GM23338 (cell line): Measurements from ENCODE around the gene ADAMTS14. TPM values are rescaled to one million over a fixed set of nuclear protein-coding genes. Genes with fewer than 3 reads are reported as not detected.

Source experiments
- ATAC-seq: fragments of 200-7000 bp; cut with Tn5 transposase; 3 replicates; pipeline ENCODE4 v1.9.1; 2020
- DNase-seq: peaks from one replicate; pipeline ENCODE4 v3.0.0-alpha.2; 2015; ENCODE audit warnings: low spot score
- H2AFZ ChIP-seq: fragments of 200-600 bp; sonication (generic); 2 replicates; pipeline ENCODE4 v1.8.0; 2016; ENCODE audit warnings: antibody characterized with exemption, mild to moderate bottlenecking, moderate library complexity
- H3F3A ChIP-seq: fragments of 200-600 bp; sonication (generic); replicated peaks from 2 replicates; pipeline ENCODE4 v1.8.0; 2017; ENCODE audit warnings: antibody characterized with exemption, mixed run types, low read depth
- H3K27ac ChIP-seq: fragments of 200-600 bp; sonication (generic); 2 replicates; pipeline ENCODE4 v1.6.1; 2016; ENCODE audit warnings: low read depth
- H3K27me3 ChIP-seq: fragments of 200-600 bp; sonication (generic); 2 replicates; pipeline ENCODE4 v1.8.0; 2016; ENCODE audit warnings: mild to moderate bottlenecking, mixed run types, moderate library complexity; ENCODE audit not compliant: insufficient read depth
- H3K36me3 ChIP-seq: fragments of 200-600 bp; sonication (generic); 2 replicates; pipeline ENCODE4 v1.8.0; 2016; ENCODE audit warnings: mild to moderate bottlenecking; ENCODE audit not compliant: insufficient read depth
- H3K4me1 ChIP-seq: fragments of 200-600 bp; sonication (generic); 2 replicates; pipeline ENCODE4 v1.8.0; 2016; ENCODE audit warnings: mild to moderate bottlenecking, moderate library complexity; ENCODE audit not compliant: insufficient read depth
- H3K4me2 ChIP-seq: fragments of 200-600 bp; sonication (generic); 2 replicates; pipeline ENCODE4 v1.7.1; 2017; ENCODE audit warnings: mixed run types
- H3K4me3 ChIP-seq: fragments of 200-600 bp; sonication (generic); 2 replicates; pipeline ENCODE4 v1.6.1; 2016; ENCODE audit warnings: mixed run types
- H3K79me2 ChIP-seq: fragments of 200-600 bp; sonication (generic); replicated peaks from 2 replicates; pipeline ENCODE4 v1.8.0; 2017; ENCODE audit warnings: mild to moderate bottlenecking; ENCODE audit not compliant: insufficient read depth
- H3K9me2 ChIP-seq: fragments of 200-600 bp; sonication (generic); 2 replicates; pipeline ENCODE4 v1.8.0; 2017; ENCODE audit not compliant: insufficient read depth
- H4K20me1 ChIP-seq: fragments of 200-600 bp; sonication (generic); replicated peaks from 2 replicates; pipeline ENCODE4 v1.8.0; 2017; ENCODE audit warnings: mild to moderate bottlenecking; ENCODE audit not compliant: insufficient read depth
- H3K27ac Mint-ChIP-seq: 2 replicates; pipeline ENCODE4 v1.8.0; 2020; ENCODE audit warnings: inconsistent platforms, mild to moderate bottlenecking, moderate library complexity, mixed read lengths
- H3K27me3 Mint-ChIP-seq: 3 replicates; pipeline ENCODE4 v1.8.0; 2022; ENCODE audit warnings: low read depth, mild to moderate bottlenecking, moderate library complexity, mixed read lengths, inconsistent platforms; ENCODE audit not compliant: insufficient read depth, poor library complexity
- H3K36me3 Mint-ChIP-seq: 3 replicates; pipeline ENCODE4 v1.8.0; 2021; ENCODE audit warnings: low read depth, mild to moderate bottlenecking, inconsistent platforms, moderate library complexity, mixed read lengths
- H3K4me1 Mint-ChIP-seq: 3 replicates; pipeline ENCODE4 v1.8.0; 2020; ENCODE audit warnings: mild to moderate bottlenecking, inconsistent platforms, mixed read lengths
- H3K4me3 Mint-ChIP-seq: 3 replicates; pipeline ENCODE4 v1.8.0; 2021; ENCODE audit warnings: moderate library complexity, mild to moderate bottlenecking, inconsistent platforms, mixed read lengths
- H3K9me3 Mint-ChIP-seq: 3 replicates; pipeline ENCODE4 v1.8.0; 2020; ENCODE audit warnings: moderate library complexity, mild to moderate bottlenecking, inconsistent platforms, mixed read lengths
- ETS1 ChIP-seq: IDR thresholded peaks from 2 replicates; pipeline ENCODE4 v1.6.1; 2016; ENCODE audit warnings: antibody characterized with exemption
- EZH2 ChIP-seq: fragments of 200-600 bp; sonication (generic); IDR thresholded peaks from one replicate; pipeline ENCODE4 v1.8.0; 2017; ENCODE audit warnings: antibody characterized with exemption, mild to moderate bottlenecking, low read depth; ENCODE audit not compliant: unreplicated experiment
- polyA plus RNA-seq: library from polyadenylated mRNA; unstranded; fragments of >200 nt; fragmentation: Nextera tagmentation; extraction: Ambion mirVana; gene quantifications from 2 replicates; pipeline ENCODE4 v1.2.1, GENCODE V29; 2016
- total RNA-seq: library from RNA; depleted of rRNA; stranded (reverse); fragments of >200 nt; shearing (Covaris generic); gene quantifications from 2 replicates; pipeline ENCODE4 v1.2.3, GENCODE V29; 2014
- TF ChIP-seq, protein P1 (sequence below): fragments of 250-450 bp; sonication (Bioruptor Pico); IDR thresholded peaks from 2 replicates; pipeline ENCODE4 v1.5.0; 2020; ENCODE audit warnings: mild to moderate bottlenecking, moderate library complexity
- TF ChIP-seq, protein P2 (sequence below), 2 experiments: fragments of 200-600 bp in 1 of 2; sonication (generic) in 1 of 2; conservative IDR thresholded peaks; 2 replicates each; pipeline versions ENCODE4 v1.5.1 to v1.6.1; 2016 to 2017; ENCODE audit warnings: antibody characterized with exemption in 2 of 2, low read depth in 2 of 2, mild to moderate bottlenecking in 2 of 2, moderate library complexity in 1 of 2

The ADAMTS14 gene
- total and polyA plus RNA-seq, 2 experiments from 2014 or later, result 1.9 to 2.1 TPM

GRCh38 chr10:70748305-70748704 lies 76.0 kb downstream of the ADAMTS14 start (continued):
- TF ChIP-seq, protein P1, sequence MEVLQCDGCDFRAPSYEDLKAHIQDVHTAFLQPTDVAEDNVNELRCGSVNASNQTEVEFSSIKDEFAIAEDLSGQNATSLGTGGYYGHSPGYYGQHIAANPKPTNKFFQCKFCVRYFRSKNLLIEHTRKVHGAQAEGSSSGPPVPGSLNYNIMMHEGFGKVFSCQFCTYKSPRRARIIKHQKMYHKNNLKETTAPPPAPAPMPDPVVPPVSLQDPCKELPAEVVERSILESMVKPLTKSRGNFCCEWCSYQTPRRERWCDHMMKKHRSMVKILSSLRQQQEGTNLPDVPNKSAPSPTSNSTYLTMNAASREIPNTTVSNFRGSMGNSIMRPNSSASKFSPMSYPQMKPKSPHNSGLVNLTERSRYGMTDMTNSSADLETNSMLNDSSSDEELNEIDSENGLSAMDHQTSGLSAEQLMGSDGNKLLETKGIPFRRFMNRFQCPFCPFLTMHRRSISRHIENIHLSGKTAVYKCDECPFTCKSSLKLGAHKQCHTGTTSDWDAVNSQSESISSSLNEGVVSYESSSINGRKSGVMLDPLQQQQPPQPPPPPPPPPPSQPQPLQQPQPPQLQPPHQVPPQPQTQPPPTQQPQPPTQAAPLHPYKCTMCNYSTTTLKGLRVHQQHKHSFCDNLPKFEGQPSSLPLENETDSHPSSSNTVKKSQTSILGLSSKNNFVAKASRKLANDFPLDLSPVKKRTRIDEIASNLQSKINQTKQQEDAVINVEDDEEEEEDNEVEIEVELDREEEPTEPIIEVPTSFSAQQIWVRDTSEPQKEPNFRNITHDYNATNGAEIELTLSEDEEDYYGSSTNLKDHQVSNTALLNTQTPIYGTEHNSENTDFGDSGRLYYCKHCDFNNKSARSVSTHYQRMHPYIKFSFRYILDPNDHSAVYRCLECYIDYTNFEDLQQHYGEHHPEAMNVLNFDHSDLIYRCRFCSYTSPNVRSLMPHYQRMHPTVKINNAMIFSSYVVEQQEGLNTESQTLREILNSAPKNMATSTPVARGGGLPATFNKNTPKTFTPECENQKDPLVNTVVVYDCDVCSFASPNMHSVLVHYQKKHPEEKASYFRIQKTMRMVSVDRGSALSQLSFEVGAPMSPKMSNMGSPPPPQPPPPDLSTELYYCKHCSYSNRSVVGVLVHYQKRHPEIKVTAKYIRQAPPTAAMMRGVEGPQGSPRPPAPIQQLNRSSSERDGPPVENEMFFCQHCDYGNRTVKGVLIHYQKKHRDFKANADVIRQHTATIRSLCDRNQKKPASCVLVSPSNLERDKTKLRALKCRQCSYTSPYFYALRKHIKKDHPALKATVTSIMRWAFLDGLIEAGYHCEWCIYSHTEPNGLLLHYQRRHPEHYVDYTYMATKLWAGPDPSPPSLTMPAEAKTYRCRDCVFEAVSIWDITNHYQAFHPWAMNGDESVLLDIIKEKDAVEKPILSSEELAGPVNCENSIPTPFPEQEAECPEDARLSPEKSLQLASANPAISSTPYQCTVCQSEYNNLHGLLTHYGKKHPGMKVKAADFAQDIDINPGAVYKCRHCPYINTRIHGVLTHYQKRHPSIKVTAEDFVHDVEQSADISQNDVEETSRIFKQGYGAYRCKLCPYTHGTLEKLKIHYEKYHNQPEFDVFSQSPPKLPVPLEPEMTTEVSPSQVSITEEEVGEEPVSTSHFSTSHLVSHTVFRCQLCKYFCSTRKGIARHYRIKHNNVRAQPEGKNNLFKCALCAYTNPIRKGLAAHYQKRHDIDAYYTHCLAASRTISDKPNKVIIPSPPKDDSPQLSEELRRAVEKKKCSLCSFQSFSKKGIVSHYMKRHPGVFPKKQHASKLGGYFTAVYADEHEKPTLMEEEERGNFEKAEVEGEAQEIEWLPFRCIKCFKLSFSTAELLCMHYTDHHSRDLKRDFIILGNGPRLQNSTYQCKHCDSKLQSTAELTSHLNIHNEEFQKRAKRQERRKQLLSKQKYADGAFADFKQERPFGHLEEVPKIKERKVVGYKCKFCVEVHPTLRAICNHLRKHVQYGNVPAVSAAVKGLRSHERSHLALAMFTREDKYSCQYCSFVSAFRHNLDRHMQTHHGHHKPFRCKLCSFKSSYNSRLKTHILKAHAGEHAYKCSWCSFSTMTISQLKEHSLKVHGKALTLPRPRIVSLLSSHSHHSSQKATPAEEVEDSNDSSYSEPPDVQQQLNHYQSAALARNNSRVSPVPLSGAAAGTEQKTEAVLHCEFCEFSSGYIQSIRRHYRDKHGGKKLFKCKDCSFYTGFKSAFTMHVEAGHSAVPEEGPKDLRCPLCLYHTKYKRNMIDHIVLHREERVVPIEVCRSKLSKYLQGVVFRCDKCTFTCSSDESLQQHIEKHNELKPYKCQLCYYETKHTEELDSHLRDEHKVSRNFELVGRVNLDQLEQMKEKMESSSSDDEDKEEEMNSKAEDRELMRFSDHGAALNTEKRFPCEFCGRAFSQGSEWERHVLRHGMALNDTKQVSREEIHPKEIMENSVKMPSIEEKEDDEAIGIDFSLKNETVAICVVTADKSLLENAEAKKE (CRISPR knock-in tag), result no peak

- H3K9me2 ChIP-seq, result no peaks in the 10 kb centered on the region
- Mint-ChIP-seq H3K4me1 (peaks cover 7% of the 10 kb centered on the region), H3K36me3 (no peaks in the 10 kb centered on the region; the same call in 2 of the 3 replicates), H3K9me3 (no peaks in the 10 kb centered on the region), H3K4me3 (no peak overlapping the region), H3K27ac (no peak overlapping the region; the same call in 1 of the 2 replicates), H3K27me3 (peaks cover 3% of the 10 kb centered on the region)
- H3F3A ChIP-seq, result no peaks in the 10 kb centered on the region
- no peak overlapping the region for H3K27ac ChIP-seq
- H2AFZ ChIP-seq, result no peak overlapping the region
- DNase-seq (no peak), ATAC-seq (no peak)
- no peaks in the 10 kb centered on the region for H4K20me1 ChIP-seq
- no peaks in the 10 kb centered on the region for H3K4me1 ChIP-seq
- no peak overlapping the region for H3K4me3 ChIP-seq
- H3K4me2 ChIP-seq, result no peak overlapping the region
- H3K27me3 ChIP-seq, result no peaks in the 10 kb centered on the region
- H3K79me2 ChIP-seq, result no peaks in the 10 kb centered on the region
- H3K36me3 ChIP-seq, result no peaks in the 10 kb centered on the region
- TF ChIP-seq EZH2 (no peak), ETS1 (no peak)
- TF ChIP-seq, protein P2, sequence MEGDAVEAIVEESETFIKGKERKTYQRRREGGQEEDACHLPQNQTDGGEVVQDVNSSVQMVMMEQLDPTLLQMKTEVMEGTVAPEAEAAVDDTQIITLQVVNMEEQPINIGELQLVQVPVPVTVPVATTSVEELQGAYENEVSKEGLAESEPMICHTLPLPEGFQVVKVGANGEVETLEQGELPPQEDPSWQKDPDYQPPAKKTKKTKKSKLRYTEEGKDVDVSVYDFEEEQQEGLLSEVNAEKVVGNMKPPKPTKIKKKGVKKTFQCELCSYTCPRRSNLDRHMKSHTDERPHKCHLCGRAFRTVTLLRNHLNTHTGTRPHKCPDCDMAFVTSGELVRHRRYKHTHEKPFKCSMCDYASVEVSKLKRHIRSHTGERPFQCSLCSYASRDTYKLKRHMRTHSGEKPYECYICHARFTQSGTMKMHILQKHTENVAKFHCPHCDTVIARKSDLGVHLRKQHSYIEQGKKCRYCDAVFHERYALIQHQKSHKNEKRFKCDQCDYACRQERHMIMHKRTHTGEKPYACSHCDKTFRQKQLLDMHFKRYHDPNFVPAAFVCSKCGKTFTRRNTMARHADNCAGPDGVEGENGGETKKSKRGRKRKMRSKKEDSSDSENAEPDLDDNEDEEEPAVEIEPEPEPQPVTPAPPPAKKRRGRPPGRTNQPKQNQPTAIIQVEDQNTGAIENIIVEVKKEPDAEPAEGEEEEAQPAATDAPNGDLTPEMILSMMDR (conservative IDR thresholded peaks at IDR 0.05; ENCODE audit: low read depth in 2 of 2), result no peak
- TF ChIP-seq, protein P1 (CRISPR knock-in tag), result no peak
Observed at GRCh38 chr10:70748801-70749573, 76.7 kb downstream of the ADAMTS14 start.
